ENCODE results near the gene NELFCD. TPM values are rescaled to one million over a fixed set of nuclear protein-coding genes. Genes with fewer than 3 reads are reported as not detected.

Gene NELFCD
- total RNA-seq, 8 experiments from 2014 or later = 31.0 to 126 (median 65.7) TPM

DNA sequence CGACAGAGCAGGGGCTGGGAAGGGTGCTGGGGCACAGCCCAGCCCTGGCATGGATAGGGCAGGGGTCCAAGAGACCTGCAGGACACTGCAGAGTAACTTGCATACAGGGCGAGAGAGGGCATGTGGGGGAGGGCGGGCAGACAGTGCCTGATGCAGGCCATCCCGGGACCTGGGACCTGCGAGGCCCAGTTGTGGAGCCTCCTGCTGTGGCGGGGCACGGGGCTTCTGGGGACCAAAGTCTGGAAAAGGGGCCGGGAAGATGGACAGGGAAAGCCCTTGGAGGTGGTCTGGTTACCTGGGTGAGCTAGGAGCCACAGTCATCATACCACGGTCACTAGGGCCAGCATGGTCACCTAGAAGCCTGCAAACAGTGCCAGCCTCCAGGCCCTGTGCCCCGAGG lies 37.8 kb downstream of the NELFCD start:
- in situ Hi-C loops (cut with MboI; ENCODE audit: low pct_unique_long_range_greater_than_20kb in 2 of 9, low sequenced_read_pairs in 9 of 9, unreplicated experiment in 9 of 9) = no loop called here
- Histone ChIP-seq H3K4me3 (no peak overlapping the region), H3K4me1 (replicated peaks in 1 of 2) (peaks cover 12 to 21% of the 10 kb centered on the region in 2 donors), H3K27ac (no peak overlapping the region)
- ATAC-seq (replicated peaks in 6 of 8) = no peak
- WGBS, 10 experiments = 83 to 100% (median 86%) methylated on average over 1 of the region's 10 CpGs; no CpG with 5 or more reads in 7 of the 10 experiments

DNA sequence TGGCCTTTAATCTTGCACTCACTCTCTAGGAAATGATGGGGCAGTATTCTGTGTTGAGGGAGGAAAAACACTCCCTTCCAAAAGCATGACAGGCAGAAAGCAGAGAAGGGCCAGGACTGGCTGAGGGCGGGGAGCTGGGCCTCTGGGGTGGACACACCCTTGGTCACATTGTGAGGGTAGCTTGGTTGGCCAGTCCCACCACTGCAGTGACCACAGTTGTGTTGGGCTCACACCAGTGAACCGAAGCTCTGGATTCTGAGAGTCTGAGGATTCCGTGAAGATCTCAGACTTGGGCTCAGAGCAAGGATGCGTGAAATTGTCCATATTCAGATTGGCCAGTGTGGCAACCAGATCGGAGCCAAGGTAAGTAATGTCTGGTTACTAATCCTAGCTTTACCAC lies 38.2 kb downstream of the NELFCD start, which contains the start of gene TUBB1:
TUBB1 (plus strand) TSS at position 213 of the 400 bp plus-strand sequence; CDS start at position 307, 94 bp downstream.
- ATAC-seq (replicated peaks in 6 of 8) = peak in 3 of 8 experiments; percentile 7 to 70 (median 54)
- Histone ChIP-seq H3K27ac (no peak within 1 kb of the TSS), H3K4me1 (replicated peaks in 1 of 2) (peaks cover 12 to 21% of the 10 kb centered on the region in 2 donors), H3K4me3 (no peak within 1 kb of the TSS)
- in situ Hi-C loops (cut with MboI; ENCODE audit: low pct_unique_long_range_greater_than_20kb in 2 of 9, low sequenced_read_pairs in 9 of 9, unreplicated experiment in 9 of 9) = no loop called here
- 0 to 100% (median 100%) methylated on average over 1 to 5 of the region's 5 CpGs; no CpG with 5 or more reads in 3 of the 10 experiments for WGBS, 10 experiments

- Histone ChIP-seq H3K4me3 (no peak overlapping the region), H3K27ac (no peak overlapping the region), H3K4me1 (replicated peaks in 1 of 2) (peaks cover 26 to 32% of the 10 kb centered on the region in 2 donors)
- in situ Hi-C loops (cut with MboI; ENCODE audit: low pct_unique_long_range_greater_than_20kb in 2 of 9, low sequenced_read_pairs in 9 of 9, unreplicated experiment in 9 of 9) = no loop called here
- peak in 6 of 8 experiments; percentile 30 to 83 (median 52) for ATAC-seq (replicated peaks in 6 of 8)
- WGBS, 10 experiments = 0 to 33% (median 18%) methylated on average over 1 to 5 of the region's 5 CpGs; no CpG with 5 or more reads in 1 of the 10 experiments
Measured at GRCh38 chr20:59020938-59021551, 40.0 kb downstream of the NELFCD start.

GRCh38 chr20:59022754-59023153 lies 41.7 kb downstream of the NELFCD start:
- in situ Hi-C loops (cut with MboI; ENCODE audit: low pct_unique_long_range_greater_than_20kb in 2 of 9, low sequenced_read_pairs in 9 of 9, unreplicated experiment in 9 of 9) = no loop called here
- WGBS, 10 experiments = 71 to 96% (median 91%) methylated on average over 1 to 5 of the region's 15 CpGs; no CpG with 5 or more reads in 4 of the 10 experiments
- Histone ChIP-seq H3K27ac (no peak overlapping the region), H3K4me1 (replicated peaks in 1 of 2) (peaks cover 27 to 43% of the 10 kb centered on the region in 2 donors), H3K4me3 (no peak overlapping the region)
- no peak for ATAC-seq (replicated peaks in 6 of 8)

GRCh38 chr20:59023616-59024015 lies 42.6 kb downstream of the NELFCD start:
- Histone ChIP-seq H3K4me1 (replicated peaks in 1 of 2) (peaks cover 34 to 51% of the 10 kb centered on the region in 2 donors), H3K4me3 (no peak overlapping the region), H3K27ac (no peak overlapping the region)
- 89 to 100% (median 98%) methylated on average over 6 to 10 of the region's 13 CpGs; no CpG with 5 or more reads in 5 of the 10 experiments for WGBS, 10 experiments
- in situ Hi-C loops (cut with MboI; ENCODE audit: low pct_unique_long_range_greater_than_20kb in 2 of 9, low sequenced_read_pairs in 9 of 9, unreplicated experiment in 9 of 9) = no loop called here
- no peak for ATAC-seq (replicated peaks in 6 of 8)

DNA sequence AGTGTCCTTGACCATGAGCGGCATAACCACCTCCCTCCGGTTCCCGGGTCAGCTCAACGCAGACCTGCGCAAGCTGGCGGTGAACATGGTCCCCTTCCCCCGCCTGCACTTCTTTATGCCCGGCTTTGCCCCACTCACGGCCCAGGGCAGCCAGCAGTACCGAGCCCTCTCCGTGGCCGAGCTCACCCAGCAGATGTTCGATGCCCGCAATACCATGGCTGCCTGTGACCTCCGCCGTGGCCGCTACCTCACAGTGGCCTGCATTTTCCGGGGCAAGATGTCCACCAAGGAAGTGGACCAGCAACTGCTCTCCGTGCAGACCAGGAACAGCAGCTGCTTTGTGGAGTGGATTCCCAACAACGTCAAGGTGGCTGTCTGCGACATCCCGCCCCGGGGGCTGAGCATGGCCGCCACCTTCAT lies 43.1 kb downstream of the NELFCD start:
- in situ Hi-C loops (cut with MboI; ENCODE audit: low pct_unique_long_range_greater_than_20kb in 2 of 9, low sequenced_read_pairs in 9 of 9, unreplicated experiment in 9 of 9) = no loop called here
- H3K4me1 ChIP-seq (replicated peaks in 1 of 2) = peaks cover 35 to 56% of the 10 kb centered on the region in 2 donors
- no peak for ATAC-seq (replicated peaks in 6 of 8)
- H3K27ac ChIP-seq = no peak overlapping the region
- WGBS, 10 experiments = 80 to 100% (median 93%) methylated on average over 2 to 10 of the region's 24 CpGs; no CpG with 5 or more reads in 3 of the 10 experiments
- H3K4me3 ChIP-seq = no peak overlapping the region

- 67 to 100% methylated on average over 1 of the region's 2 CpGs; no CpG with 5 or more reads in 8 of the 10 experiments for WGBS, 10 experiments
- in situ Hi-C loops (cut with MboI; ENCODE audit: low pct_unique_long_range_greater_than_20kb in 2 of 9, low sequenced_read_pairs in 9 of 9, unreplicated experiment in 9 of 9) = loop anchor here in 1 of 9 experiments (25.0 kb wide), 1 partner anchor 138 kb away; no protein-coding TSS in a partner anchor
- no peak overlapping the region for H3K27ac ChIP-seq
- H3K4me3 ChIP-seq = no peak overlapping the region
- no peak for ATAC-seq (replicated peaks in 6 of 8)
- H3K4me1 ChIP-seq (replicated peaks in 1 of 2) = peaks cover 39 to 66% of the 10 kb centered on the region in 2 donors
Measured at GRCh38 chr20:59025086-59025485, 44.0 kb downstream of the NELFCD start.

GRCh38 chr20:59025511-59025910 lies 44.5 kb downstream of the NELFCD start:
- peaks cover 39 to 70% of the 10 kb centered on the region in 2 donors for H3K4me1 ChIP-seq (replicated peaks in 1 of 2)
- H3K27ac ChIP-seq = no peak overlapping the region
- no peak overlapping the region for H3K4me3 ChIP-seq
- in situ Hi-C loops (cut with MboI; ENCODE audit: low pct_unique_long_range_greater_than_20kb in 2 of 9, low sequenced_read_pairs in 9 of 9, unreplicated experiment in 9 of 9) = loop anchor here in 1 of 9 experiments (25.0 kb wide), 1 partner anchor 138 kb away; no protein-coding TSS in a partner anchor
- WGBS, 10 experiments = 39 to 92% (median 50%) methylated on average over 1 to 4 of the region's 4 CpGs; no CpG with 5 or more reads in 1 of the 10 experiments
- ATAC-seq (replicated peaks in 6 of 8) = no peak

DNA sequence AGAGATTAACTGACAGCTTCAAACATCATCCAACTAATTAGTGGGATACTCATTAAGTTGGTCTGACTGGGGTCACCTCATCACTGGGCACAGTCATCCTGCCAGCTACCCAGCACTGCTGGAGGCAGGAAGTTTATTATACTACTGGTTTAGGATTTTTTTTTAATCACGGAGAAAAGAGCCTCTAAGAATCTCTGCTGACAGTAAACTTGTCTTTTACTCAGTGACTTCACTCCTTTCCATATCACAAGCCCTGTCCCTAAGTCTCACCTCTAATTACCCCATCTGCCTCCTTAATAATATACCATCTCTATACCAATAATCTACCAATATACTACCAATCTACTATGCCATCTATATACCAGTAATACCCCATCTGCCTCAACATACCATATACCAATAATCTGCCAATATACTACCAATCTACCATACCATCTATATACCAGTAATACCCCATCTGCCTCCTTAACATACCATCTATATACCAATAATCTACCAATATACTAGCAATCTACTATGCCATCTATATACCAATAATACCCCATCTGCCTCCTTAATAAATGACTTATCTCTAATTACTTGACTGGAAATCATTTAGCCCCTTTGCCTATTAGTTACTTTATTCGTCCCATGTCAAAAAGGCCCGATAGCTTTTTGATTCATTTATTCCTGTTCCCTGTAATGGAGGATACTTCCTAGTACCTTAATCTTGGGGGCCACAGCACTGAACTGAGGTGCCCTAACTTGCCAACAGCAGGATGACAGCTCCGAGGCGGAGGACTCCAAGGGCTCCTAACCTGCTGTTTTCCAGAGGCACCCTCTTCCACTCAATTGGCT lies 46.1 kb downstream of the NELFCD start:
- WGBS, 10 experiments = 45 to 98% (median 70%) methylated on average over 1 to 5 of the region's 5 CpGs
- Histone ChIP-seq H3K4me1 (replicated peaks in 1 of 2) (peaks cover 32 to 67% of the 10 kb centered on the region in 2 donors), H3K27ac (no peak overlapping the region), H3K4me3 (no peak overlapping the region)
- no peak for ATAC-seq (replicated peaks in 6 of 8)
- in situ Hi-C loops (cut with MboI; ENCODE audit: low pct_unique_long_range_greater_than_20kb in 2 of 9, low sequenced_read_pairs in 9 of 9, unreplicated experiment in 9 of 9) = loop anchor here in 1 of 9 experiments (25.0 kb wide), 1 partner anchor 140 kb away; no protein-coding TSS in a partner anchor

- Histone ChIP-seq H3K4me1 (replicated peaks in 1 of 2) (peaks cover 32 to 67% of the 10 kb centered on the region in 2 donors), H3K4me3 (no peak overlapping the region), H3K27ac (no peak overlapping the region)
- in situ Hi-C loops (cut with MboI; ENCODE audit: low pct_unique_long_range_greater_than_20kb in 2 of 9, low sequenced_read_pairs in 9 of 9, unreplicated experiment in 9 of 9) = loop anchor here in 1 of 9 experiments (25.0 kb wide), 1 partner anchor 141 kb away; no protein-coding TSS in a partner anchor
- no peak for ATAC-seq (replicated peaks in 6 of 8)
- WGBS, 10 experiments = 3 to 82% (median 13%) methylated on average over 3 to 8 of the region's 8 CpGs
Measured at GRCh38 chr20:59027741-59028320, 46.8 kb downstream of the NELFCD start.

DNA sequence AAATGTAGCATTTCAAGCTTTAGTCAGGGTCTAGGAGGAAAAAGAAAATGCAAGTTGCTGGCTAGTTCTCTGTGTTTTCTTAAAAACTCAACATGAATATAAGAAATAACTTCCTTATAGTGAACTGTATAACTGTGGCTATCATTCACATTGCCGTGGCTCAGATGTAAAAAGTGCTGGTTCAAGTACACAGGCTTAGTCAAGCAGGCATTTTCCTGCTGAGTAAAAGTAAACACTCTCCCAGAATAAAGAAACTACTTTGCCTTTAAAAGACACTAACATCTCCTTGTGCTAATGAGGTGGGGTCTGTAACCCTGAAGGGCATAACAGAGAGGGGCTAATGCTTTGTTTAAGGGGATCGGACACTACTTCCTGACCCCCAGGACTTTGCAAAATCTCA lies 47.8 kb downstream of the NELFCD start:
- WGBS, 10 experiments = 0 to 30% (median 0%) methylated on average over 1 to 2 of the region's 2 CpGs; no CpG with 5 or more reads in 2 of the 10 experiments
- Histone ChIP-seq H3K27ac (no peak overlapping the region), H3K4me1 (replicated peaks in 1 of 2) (peaks cover 32 to 71% of the 10 kb centered on the region in 2 donors), H3K4me3 (peak overlapping the region in 4 of 5 donors; percentile 9 to 26 (median 14))
- in situ Hi-C loops (cut with MboI; ENCODE audit: low pct_unique_long_range_greater_than_20kb in 2 of 9, low sequenced_read_pairs in 9 of 9, unreplicated experiment in 9 of 9) = loop anchor here in 1 of 9 experiments (25.0 kb wide), 1 partner anchor 142 kb away; no protein-coding TSS in a partner anchor
- ATAC-seq (replicated peaks in 6 of 8) = no peak

GRCh38 chr20:59030911-59031563 lies 50.0 kb downstream of the NELFCD start:
- WGBS, 10 experiments = 13 to 68% (median 55%) methylated on average over 1 to 7 of the region's 7 CpGs; no CpG with 5 or more reads in 1 of the 10 experiments
- peak overlapping the region; percentile 79 to 96 (median 82) for H3K4me3 ChIP-seq
- ATAC-seq (replicated peaks in 6 of 8) = no peak
- H3K27ac ChIP-seq = no peak overlapping the region
- in situ Hi-C loops (cut with MboI; ENCODE audit: low pct_unique_long_range_greater_than_20kb in 2 of 9, low sequenced_read_pairs in 9 of 9, unreplicated experiment in 9 of 9) = loop anchor here in 1 of 9 experiments (25.0 kb wide), 1 partner anchor 144 kb away; no protein-coding TSS in a partner anchor
- peaks cover 20 to 58% of the 10 kb centered on the region in 2 donors for H3K4me1 ChIP-seq (replicated peaks in 1 of 2)
